Endothelial cell (in vitro differentiated cells): ENCODE measurements around the gene GPR32. TPM values are rescaled to one million over a fixed set of nuclear protein-coding genes. Genes with fewer than 3 reads are reported as not detected.
"Not testable (repeated sequence)": the region's sequence is repeated elsewhere in the genome, so short reads cannot be mapped to it uniquely, and the experiment has no call there.

Experiments
- DNase-seq: peaks from one replicate; pipeline ENCODE4 v3.0.0; 2021; ENCODE audit warnings: low spot score
- H3K27ac Mint-ChIP-seq: one replicate; pipeline ENCODE4 v1.8.0; 2021; ENCODE audit warnings: mixed read lengths, inconsistent platforms; ENCODE audit not compliant: unreplicated experiment
- H3K27me3 Mint-ChIP-seq: one replicate; pipeline ENCODE4 v1.8.0; 2021; ENCODE audit warnings: mild to moderate bottlenecking, moderate library complexity, mixed read lengths, inconsistent platforms; ENCODE audit not compliant: unreplicated experiment
- H3K36me3 Mint-ChIP-seq: one replicate; pipeline ENCODE4 v1.8.0; 2021; ENCODE audit warnings: mild to moderate bottlenecking, low read depth, mixed read lengths, inconsistent platforms; ENCODE audit not compliant: unreplicated experiment
- H3K4me1 Mint-ChIP-seq: one replicate; pipeline ENCODE4 v1.8.0; 2021; ENCODE audit warnings: mild to moderate bottlenecking, mixed read lengths, inconsistent platforms; ENCODE audit not compliant: unreplicated experiment
- H3K4me3 Mint-ChIP-seq: one replicate; pipeline ENCODE4 v1.8.0; 2021; ENCODE audit warnings: mild to moderate bottlenecking, mixed read lengths, inconsistent platforms; ENCODE audit not compliant: unreplicated experiment
- H3K9me3 Mint-ChIP-seq: one replicate; pipeline ENCODE4 v1.8.0; 2021; ENCODE audit warnings: mixed read lengths, inconsistent platforms; ENCODE audit not compliant: unreplicated experiment
- CTCF ChIP-seq: fragments of 200-600 bp; sonication (generic); IDR thresholded peaks from one replicate; pipeline ENCODE4 v1.5.0; 2021; ENCODE audit warnings: antibody characterized with exemption; ENCODE audit not compliant: unreplicated experiment
- total RNA-seq: library from RNA; stranded (reverse); fragmentation: NEBNext Ultra II Directional; extraction: Animal tissue kit (Norgen Biotek cat#: 25700); gene quantifications from one replicate; pipeline ENCODE4 v1.2.1, GENCODE V29; 2021; ENCODE audit not compliant: unreplicated experiment

GPR32 gene
- total RNA-seq, 1 donor from 2014 or later, result not detected

- H3K27me3 Mint-ChIP-seq, result peaks cover 7% of the 10 kb centered on the region
- no peak overlapping the region for H3K4me3 Mint-ChIP-seq
- no peak for DNase-seq
- no peak for TF ChIP-seq CTCF
- peaks cover 30% of the 10 kb centered on the region for H3K9me3 Mint-ChIP-seq
- H3K27ac Mint-ChIP-seq, result no peak overlapping the region
- H3K36me3 Mint-ChIP-seq, result peaks cover 13% of the 10 kb centered on the region
- H3K4me1 Mint-ChIP-seq, result no peaks in the 10 kb centered on the region
Observed at GRCh38 chr19:50739914-50740426, 30.3 kb upstream of the GPR32 start.

- DNase-seq, result no peak
- Mint-ChIP-seq H3K9me3 (peaks cover 32% of the 10 kb centered on the region), H3K36me3 (peaks cover 11% of the 10 kb centered on the region), H3K4me1 (no peaks in the 10 kb centered on the region), H3K27ac (no peak overlapping the region), H3K4me3 (no peak overlapping the region), H3K27me3 (peaks cover 7% of the 10 kb centered on the region)
- TF ChIP-seq CTCF, result no peak
Observed at GRCh38 chr19:50741179-50741933, 28.9 kb upstream of the GPR32 start.

GRCh38 chr19:50743537-50743936, 26.7 kb upstream of the GPR32 start:
- no peak for TF ChIP-seq CTCF
- Mint-ChIP-seq H3K27ac (no peak overlapping the region), H3K4me1 (no peaks in the 10 kb centered on the region), H3K27me3 (peaks cover 4% of the 10 kb centered on the region), H3K9me3 (peaks cover 24% of the 10 kb centered on the region), H3K4me3 (no peak overlapping the region), H3K36me3 (peaks cover 4% of the 10 kb centered on the region)
- DNase-seq, result no peak

GRCh38 chr19:50745221-50745620, 25.0 kb upstream of the GPR32 start:
- no peaks in the 10 kb centered on the region for H3K4me1 Mint-ChIP-seq
- no peak overlapping the region for H3K4me3 Mint-ChIP-seq
- H3K36me3 Mint-ChIP-seq, result peaks cover 5% of the 10 kb centered on the region
- no peak for DNase-seq
- peaks cover 13% of the 10 kb centered on the region for H3K9me3 Mint-ChIP-seq
- peaks cover 2% of the 10 kb centered on the region for H3K27me3 Mint-ChIP-seq
- no peak for TF ChIP-seq CTCF
- no peak overlapping the region for H3K27ac Mint-ChIP-seq

GRCh38 chr19:50747141-50747540, 23.1 kb upstream of the GPR32 start:
- not testable (repeated sequence) for DNase-seq, H3K4me1 Mint-ChIP-seq
- H3K9me3 Mint-ChIP-seq, result peaks cover 18% of the 10 kb centered on the region

More at GRCh38 chr19:50747141-50747540, 23.1 kb upstream of the GPR32 start:
- not testable (repeated sequence) for H3K27me3 Mint-ChIP-seq, H3K36me3 Mint-ChIP-seq, H3K4me3 Mint-ChIP-seq, H3K27ac Mint-ChIP-seq
